ENCODE results near the gene UGT1A10.

GRCh38 chr2:233815861-233816260 lies 179.6 kb downstream of the UGT1A10 start:
- no peak for TF ChIP-seq CTCF (IDR thresholded peaks at IDR 0.05)
- no peak for TF ChIP-seq EZH2 (IDR thresholded peaks at IDR 0.05; ENCODE audit: borderline replicate concordance, insufficient read depth, low read depth, low read length, poor library complexity, severe bottlenecking)
